HG02759 (cell line): Measurements from ENCODE around the gene LRRC8D.
"Not testable (repeated sequence)": the region's sequence is repeated elsewhere in the genome, so short reads cannot be mapped to it uniquely, and the experiment has no call there.

Experiments
- ATAC-seq: cut with Tn5 transposase; IDR thresholded peaks from one replicate; pipeline ENCODE4 v1.9.1; 2021; ENCODE audit warnings: mild to moderate bottlenecking, moderate library complexity; ENCODE audit not compliant: unreplicated experiment

Gene LRRC8D

DNA sequence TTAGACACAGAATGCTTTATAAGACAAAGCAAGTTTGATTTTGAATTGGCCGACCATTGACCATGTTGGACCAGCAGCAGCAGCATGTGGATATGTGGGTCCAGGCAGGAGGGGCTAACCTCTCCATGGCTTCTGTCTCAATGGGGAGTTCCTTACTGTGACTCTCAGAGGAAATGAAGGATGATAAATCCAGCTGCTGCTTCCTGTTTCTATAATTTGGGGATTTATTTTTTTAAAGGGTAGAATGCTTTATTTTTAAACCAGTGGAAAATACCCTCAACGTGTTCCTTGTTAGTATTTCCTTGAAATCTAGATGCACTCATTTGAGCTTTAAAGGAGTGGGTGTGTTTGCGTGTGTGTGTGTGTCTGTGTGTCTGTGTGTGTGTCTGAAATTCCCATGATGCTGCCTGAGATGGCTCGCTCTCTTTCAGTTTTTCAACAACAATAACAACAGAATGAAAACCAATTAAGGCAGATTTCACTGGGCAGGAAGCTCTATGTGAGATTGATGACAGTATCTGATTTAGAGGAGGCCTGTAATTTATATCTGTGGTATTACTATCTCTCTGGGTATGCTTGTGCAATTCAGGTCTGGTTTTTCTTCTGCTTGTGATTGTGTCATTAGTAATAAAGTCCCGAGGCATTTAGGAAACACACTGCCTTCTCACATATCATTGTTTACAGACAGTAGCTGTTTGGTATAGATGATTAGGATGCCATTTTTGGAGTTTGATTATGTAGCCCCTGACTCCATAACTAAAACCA, 88.0 kb downstream of the LRRC8D start:
- no peak for ATAC-seq

DNA sequence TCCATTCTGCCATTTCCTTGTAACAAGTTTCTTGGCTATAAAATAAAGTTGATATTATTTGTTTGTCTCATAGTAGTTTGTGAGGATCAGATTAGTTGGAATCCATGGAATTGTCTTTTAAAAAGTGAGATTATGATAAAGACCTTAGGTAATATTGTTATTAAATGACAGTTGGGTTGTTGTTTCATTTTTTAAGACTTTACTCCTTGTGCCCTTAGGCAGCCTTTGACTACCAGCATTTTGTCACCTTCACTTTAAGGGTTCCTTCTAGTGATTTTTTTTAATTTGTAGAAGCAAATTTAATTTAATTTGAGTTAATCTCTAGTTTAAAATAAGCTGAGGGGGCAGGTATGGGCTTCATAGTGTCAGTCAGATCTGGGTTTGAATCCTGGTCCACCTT, 89.4 kb downstream of the LRRC8D start:
- ATAC-seq, result no peak

DNA sequence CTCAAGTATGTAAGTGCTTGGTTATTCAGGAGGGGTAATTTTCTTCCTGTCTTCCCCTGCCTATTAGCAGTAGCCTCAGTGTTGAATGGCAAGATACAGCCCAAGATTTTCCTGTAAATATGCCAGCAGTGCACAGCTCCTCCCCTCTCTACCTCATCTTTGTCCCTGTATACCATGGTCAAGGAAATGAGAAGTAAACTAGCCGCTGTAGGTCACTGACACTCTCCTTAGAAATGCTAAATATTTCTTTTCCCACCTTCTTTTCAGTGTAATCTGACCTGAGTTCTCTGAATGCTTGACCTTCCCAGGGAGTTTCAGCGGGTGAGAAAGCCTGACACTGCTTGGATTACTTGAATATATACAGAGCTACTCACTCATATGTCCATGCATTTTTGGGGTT, 89.9 kb downstream of the LRRC8D start:
- no peak for ATAC-seq

DNA sequence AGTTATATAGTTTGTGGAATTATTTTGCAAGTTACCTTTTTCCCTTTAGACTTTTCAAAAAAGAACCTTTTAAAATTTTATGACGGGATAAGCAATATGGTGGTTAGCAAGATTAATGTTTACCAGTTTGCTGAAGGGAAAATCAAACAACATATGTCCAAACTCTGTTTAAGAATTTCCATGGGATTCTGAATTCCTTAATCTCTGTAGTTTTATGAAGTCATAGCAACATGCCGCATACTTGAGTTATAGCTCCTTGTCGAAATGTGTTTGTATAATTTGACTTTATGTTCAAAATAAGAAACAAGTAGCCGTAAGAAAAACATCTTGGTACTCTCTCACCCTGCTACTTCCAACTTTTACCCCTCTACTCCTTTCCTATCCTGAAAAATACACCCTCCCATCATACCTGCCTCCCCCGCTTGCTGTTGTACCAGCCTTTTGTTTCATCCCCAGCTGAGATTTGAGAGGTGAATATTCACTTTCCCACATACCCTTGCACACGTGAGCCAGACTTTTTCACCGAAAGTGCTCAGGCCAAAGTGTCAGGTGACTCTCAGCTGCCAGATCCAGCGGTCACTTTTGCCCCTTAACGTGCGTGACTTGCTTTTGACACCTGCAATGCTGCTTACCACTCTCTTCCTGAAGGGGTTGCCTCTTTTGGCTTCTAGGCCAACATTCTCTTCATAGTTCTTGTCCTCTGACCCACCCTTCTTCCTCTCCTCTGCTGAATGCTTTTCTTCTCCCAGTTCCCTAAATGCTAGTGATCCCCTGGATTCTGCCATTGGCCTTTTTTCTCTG, 90.6 kb downstream of the LRRC8D start:
- ATAC-seq, result no peak

DNA sequence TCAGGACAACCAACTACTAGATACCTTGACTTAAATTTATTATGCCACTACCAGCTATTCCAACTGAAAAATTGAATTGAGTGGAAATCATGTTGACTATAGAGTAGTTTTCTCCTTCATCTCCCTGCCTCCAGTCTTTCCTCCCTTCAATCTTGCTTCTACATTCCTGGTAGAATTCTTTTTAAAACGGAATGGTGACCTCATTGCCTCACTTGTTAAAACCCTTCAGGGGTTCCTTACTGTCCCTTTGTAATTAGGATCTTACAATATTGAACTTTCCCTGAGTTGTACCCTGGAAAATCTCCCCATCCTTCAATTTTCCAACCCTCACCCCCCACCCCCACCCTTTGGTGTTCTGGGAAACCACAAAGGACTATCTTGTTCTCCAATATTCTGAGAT, 91.2 kb downstream of the LRRC8D start:
- no peak for ATAC-seq

DNA sequence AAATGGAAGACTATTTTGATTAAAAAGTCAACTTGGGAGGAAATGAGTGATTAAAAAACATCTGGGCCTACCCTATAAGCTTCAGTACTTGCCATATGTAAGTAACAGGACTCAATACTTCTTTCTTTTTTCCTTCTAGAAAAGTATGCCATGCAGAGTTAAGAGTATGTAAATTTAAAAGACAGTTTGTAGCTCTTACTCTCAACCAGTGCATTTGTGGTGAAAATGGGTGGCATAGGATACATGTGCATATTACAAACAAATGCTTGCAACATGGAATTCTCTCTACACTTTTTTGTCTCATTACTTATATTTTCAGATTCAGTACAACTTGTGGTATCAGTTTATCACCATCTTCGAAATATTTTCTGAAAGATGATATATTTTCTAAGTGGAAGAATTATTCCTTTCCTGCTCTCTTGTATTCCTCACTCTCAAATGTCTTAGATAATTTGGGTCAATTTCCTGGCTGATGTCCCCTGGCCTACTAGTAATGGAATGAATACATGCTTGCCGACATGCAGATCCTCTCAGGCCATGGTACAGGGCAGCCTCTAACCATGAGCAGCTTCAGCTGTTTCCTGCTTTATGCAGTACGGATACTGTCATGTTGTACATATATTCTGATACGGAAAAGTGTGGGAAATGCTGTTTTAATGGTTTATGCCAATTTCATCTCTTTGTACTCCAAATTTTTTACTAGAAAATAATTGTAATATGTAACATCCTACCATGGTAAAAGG, 92.7 kb downstream of the LRRC8D start:
- ATAC-seq, result no peak

DNA sequence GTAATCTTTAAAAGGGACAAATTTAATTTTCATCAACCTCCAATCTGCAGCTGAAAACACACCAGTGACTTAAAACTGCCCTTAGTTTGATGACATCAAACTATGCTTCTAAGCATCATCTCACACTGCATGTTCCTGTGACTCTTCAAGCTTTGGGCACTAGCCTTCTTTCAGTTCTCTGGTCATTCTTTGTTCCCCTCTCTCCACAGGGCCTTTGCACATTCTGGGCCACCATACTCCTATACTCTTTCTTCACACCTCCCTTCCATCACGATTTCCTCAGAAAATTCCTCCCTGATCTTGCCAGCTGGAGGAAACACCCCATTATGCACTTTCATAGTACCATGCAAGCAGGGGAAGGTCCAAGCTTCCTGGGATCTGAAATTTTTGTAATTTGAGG, 96.5 kb downstream of the LRRC8D start:
- no peak for ATAC-seq

DNA sequence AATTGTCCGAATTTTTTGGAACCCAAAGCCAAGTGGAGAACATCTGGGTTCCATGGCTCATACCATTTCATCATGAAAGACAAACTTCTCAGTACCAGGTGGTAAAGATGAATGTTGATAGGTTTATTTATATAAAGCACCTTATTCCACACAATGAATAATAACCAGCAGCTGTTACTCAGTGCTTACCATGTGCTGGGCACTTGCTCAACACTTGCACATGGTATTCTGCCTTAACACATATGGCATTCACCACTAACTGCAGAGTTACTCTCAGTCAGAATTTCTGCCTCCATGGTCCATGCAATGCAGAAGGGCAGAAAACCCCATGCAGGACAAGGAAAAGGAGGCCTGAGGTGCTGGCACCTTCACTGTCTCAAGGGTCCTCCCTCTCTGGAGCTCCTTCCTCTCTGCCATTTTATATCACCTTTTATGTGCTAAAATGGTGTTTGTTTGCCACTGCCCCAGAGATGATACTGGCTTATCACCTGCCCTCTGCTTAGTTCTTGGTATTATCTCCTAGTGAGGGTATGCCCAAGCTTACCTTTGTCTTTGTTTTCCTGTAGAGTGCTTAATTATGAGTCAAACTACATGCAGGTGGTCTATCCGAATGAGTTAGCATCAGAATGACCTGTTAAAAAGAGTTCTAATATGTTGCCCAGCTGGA, 97.4 kb downstream of the LRRC8D start:
- no peak for ATAC-seq

DNA sequence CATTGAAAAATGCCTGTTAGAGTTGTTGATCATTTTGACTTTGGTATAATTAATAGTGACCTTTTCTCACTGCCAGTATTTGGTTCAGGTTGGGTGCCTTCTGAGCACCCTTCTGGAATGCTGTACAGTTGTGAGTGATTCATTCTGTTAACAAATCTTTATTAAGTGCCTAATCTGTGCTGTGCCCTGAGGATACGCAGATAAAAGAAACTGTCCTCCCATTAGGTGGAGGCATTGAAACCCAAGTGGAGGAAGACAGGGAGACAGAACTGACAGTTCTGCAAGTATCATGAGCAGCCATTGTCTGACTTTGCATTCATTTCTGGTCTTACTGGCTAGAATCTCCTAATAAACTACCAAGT, 97.9 kb downstream of the LRRC8D start:
- no peak for ATAC-seq

DNA sequence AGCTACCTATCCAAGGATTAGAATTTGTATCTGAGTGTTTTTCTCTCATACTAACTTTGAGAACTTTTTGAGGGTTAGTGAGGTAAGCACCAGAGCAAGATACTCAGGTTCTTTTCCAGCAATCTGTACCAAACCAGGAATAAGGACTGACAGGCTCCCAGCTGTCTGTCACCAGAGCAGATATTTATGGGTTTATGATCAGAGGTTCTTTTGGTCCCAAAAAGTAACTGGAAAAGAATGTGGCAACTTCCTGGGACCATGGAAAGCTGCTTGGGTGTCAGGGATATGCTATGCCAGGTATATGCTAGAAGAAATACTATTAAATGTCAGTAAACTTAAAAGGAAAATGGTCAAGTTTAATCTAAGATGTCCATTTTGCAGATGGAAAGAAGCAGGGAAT, 98.3 kb downstream of the LRRC8D start:
- no peak for ATAC-seq

DNA sequence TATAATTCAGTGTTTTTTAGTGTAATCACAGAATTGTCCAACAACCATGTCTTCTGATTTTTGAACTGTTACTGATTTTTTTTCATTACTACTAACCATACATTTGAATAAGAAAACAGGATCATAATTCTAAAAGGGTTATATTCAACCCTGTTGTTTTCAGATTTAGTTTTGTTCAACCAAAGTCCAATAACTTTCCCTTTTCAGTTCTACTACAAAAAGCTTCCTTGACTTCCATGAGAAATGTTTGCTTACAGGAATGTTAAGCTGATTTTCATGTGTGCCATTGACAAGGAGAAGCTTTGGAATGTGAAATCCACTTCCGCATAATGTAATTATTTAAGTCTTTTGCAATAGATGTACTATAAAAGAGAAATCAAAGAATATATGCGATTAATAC, 102.1 kb downstream of the LRRC8D start:
- ATAC-seq, result no peak

DNA sequence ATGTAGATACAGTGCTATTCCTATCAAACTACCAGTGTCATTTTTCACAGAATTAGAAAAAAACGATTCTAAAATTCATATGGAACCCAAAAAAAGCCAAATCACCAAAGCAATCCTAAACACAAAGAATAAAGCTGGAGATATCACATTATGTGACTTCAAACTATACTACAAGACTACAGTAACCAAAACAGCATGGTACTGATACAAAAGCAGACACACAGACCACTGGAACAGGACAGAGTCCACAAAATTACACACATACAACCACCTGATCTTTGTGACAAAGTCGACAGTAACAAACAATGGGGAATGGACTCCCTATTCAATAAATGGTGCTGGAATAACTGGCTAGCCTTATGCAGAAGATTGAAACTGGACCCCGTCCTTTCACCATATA, 102.7 kb downstream of the LRRC8D start:
- no peak for ATAC-seq

DNA sequence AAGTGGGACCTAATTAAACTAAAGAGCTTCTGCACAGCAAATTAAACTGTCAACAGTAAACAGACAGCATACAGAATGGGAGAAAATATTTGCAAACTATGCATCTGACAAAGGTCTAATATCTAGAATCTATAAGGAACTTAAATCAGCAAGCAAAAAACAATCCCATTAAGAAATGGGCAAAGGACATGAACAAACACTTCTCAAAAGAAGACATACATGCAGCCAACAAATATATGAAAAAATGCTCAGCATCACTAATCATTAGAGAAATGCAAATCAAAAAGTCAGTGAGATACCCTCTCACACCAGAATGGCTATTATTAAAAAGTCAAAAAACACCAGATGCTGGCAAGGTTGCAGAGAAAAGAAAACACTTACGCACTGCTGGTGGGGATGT, 103.2 kb downstream of the LRRC8D start:
- not testable (repeated sequence) for ATAC-seq

DNA sequence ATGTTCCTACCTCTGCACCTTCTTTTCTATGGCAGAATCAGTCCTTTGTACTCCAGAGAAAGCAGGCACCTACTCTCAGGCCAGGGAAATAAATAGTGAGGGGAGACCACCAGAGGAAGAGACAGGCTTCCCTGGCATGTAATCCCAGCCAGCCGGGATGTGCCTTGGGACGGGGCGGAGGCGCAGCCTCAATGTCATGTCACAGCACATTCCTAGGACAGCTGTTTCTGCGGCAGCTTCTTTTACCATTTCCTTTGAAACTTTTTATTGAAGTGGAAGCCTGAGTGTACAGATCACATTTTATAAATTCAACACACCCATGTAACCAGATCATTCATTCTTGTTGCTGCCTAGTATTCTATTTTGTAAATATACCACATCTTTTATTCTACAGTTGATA, 106.2 kb downstream of the LRRC8D start:
- no peak for ATAC-seq

DNA sequence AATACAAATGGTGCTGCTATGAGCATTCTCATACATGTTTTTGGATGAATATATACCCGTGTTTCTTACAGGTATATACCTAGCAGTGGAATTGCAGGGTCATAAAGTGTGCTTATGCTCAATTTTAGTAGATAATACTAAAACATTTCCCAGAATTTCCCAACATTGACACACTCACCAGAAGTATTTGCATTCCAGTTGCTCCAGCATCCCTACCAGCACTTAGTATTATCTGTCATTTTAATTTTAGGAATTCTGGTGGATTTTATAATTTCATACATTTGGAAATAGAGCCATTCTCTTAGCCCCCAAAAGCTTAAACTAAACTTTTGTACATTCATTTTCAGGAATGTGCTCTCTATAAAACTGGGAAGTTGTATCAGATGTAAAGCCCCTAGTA, 106.6 kb downstream of the LRRC8D start:
- no peak for ATAC-seq

DNA sequence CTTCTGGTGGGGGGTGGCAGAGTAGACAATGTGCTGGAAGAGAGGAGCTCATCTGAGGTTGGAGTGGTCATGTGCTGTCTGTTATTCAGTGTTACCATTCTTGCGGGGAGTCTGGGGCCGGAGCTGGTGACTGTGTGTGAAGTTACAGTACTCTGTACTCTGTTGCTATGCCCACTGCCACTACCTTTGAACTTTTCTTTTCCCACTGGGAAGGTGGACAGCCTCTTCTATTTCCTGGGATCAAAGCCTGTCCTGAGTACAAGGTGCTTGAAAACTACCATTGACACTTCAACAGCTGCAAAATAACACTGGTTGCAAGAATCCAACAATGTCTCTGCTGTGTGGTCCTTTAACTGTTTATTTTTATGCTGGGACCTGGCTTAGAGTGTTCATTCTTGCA, 107.7 kb downstream of the LRRC8D start:
- ATAC-seq, result no peak

DNA sequence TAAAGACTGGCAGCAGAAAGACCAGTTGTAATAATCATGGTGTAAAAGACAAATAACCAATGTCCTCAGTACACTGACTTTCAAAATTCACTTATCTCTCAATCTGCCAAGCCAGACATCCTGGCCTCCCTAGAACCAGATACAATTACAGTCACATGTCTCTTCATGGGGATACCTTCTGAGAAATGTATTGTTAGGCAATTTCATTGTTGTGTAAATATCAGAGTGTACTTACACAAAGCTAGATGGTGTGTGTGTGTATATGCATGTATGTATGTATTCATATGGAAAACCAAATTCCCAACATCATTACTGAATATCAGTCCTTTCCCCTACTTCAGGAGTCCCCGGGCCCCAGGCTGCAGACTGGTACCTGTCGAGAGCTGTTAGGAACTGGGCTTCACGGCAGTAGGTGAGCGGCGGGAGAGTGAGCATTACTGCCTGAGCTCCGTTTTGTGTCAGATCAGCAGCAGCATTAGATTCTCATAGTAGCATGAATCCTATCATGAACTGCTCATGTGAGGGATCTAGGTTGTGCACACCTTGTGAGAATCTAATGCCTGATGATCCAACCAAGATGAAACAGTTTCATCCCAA, 108.7 kb downstream of the LRRC8D start:
- ATAC-seq, result no peak

DNA sequence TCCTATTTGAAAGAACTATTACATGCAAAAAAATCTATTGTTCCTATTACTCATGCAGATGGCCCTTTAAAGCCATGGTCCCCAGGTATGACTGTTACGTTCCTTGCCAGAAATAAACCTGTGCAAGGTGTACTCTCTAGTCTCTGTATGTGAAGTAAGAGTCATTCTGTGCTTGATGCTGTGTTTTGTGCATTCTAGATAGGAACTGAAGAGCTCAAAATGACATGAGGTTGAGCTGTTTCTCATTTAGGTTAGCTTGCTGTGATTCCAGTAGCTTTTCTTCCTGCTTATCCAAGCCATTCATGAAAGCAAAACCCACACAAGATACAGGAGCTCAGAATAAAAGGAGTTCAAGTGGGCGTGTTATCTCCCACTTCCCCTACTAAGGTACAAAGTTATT, 109.7 kb downstream of the LRRC8D start:
- no peak for ATAC-seq

DNA sequence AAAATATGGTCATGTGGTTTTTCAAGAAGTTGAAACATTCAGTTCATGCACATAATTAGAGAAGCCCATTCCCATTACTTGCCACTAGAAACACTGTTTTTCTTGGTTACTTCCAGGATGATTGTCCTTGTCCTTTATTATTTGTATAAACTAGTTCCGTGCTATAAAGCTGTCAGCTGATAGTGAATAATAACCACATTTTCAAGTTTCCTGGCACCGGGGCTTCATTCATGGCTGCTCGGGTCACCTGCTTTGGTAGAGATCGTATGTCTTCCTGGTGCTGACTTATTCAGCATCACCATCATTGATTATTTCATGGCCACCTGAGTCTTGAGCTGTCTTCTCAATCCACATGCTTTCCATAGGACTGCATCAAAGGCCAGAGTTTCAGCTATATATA, 111.1 kb downstream of the LRRC8D start:
- ATAC-seq, result no peak

DNA sequence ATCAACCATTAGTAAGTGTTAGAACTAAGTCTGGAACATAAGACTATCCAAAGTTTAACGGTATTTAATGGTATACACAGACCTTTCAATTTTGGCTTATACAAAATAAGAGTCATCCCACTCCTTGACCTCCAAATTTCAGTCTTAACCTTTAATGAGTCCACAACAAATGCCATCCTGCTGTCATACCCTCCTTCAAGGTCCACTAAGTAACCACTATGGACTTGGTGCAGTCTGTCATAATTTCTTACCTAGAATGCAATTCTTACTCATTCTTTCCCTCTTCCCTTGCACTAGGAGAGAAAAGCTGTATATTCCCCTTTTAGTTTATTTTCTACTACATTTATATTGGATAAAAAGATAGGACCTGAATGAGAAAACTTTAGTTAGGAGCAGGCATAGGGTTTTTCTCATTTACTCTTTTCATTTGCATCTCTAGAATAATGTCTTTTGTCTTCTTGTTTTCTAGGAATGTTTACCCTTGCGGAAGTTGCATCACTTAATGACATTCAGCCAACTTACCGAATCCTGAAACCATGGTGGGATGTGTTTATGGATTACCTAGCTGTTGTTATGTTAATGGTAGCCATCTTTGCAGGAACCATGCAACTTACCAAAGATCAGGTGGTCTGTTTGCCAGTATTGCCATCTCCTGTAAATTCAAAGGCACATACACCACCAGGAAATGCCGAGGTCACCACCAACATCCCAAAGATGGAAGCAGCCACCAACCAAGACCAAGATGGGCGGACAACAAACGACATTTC, 111.9 kb downstream of the LRRC8D start:
- no peak for ATAC-seq
